Measurements from ENCODE around the gene BPIFA1.

The BPIFA1 gene

DNA sequence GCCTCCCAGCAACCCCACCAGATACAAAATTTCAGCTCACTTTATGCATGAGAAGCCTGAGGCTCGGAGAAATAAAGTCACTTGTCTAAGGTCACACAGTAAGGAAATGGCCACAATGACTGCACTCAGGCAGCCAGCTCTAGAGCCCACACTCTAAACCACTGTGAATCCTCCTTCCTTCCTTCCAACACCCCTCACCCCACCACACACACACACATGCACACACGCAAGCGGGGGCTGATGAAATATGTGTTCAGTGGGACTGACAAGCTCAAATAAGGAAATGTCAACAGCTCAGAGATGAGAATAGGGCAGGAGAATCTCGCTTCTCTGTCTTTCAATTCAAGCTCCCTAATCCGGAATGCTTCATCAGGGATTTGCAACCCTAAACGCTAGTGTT, 6.0 kb upstream of the BPIFA1 start:
- H3K27ac ChIP-seq: no peak overlapping the region
- no peak for TF ChIP-seq CTCF (conservative IDR thresholded peaks at IDR 0.05)

DNA sequence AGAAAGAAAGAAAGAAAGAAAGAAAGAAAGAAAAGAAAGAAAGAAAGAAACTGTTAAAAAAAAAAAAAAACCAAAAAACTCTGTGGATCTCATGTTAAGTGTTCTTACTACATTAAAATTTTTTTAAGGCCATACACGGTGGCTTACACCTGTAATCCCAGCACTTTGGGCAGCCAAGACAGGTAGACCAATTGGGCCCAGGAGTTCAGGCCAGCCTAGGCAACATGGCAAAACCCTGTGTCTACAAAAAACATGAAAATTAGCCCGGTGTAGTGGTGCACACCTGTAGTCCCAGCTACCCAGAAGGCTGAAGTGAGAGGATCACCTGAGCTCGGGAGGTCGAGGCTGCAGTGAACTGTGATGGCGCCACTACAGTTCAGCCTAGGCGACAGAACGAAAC, 4.6 kb upstream of the BPIFA1 start:
- TF ChIP-seq CTCF (conservative IDR thresholded peaks at IDR 0.05): no peak
- no peak overlapping the region for H3K27ac ChIP-seq

DNA sequence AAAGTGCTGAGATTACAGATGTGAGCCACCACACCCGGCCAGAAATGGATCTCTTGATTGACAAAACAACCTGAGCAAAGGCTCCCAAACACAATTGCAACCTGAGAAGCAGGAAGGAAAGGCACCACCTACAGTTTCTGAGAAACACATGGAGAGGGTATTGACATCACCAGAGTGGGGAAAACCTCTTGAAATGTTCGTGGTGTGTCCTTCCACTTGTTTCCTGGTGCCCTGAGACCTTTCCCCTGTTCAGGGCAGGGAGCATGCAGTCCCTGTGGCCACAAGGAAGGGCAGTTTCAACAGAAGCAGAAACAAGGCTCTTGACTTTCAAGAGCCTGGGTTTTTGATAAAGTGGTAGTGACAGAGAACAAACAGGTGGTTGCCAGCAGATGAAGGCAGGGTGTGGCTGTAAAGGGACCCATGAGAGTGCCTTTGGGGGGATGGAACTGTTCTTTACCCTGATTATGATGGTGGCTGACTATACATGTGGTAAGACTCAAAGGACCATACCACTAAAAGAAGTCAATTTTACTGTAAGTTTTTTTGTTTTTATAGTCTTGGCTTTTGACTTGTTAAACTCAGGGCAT, 3.2 kb upstream of the BPIFA1 start:
- TF ChIP-seq CTCF (conservative IDR thresholded peaks at IDR 0.05): no peak
- H3K27ac ChIP-seq: no peak overlapping the region

GRCh38 chr20:33233129-33233774, 2.5 kb upstream of the BPIFA1 start:
- TF ChIP-seq CTCF (conservative IDR thresholded peaks at IDR 0.05): peak; percentile 32
- H3K27ac ChIP-seq: no peak overlapping the region

- H3K27ac ChIP-seq: no peak overlapping the region
- TF ChIP-seq CTCF (conservative IDR thresholded peaks at IDR 0.05): no peak
These were observed 1.7 kb upstream of the BPIFA1 start for GRCh38 chr20:33234050-33234449.

- no peak for TF ChIP-seq CTCF (conservative IDR thresholded peaks at IDR 0.05)
- H3K27ac ChIP-seq: no peak overlapping the region
These were observed 555 bp downstream of the BPIFA1 start for GRCh38 chr20:33236351-33236750.

- H3K27ac ChIP-seq: no peak overlapping the region
- TF ChIP-seq CTCF (conservative IDR thresholded peaks at IDR 0.05): no peak
These were observed 2.2 kb downstream of the BPIFA1 start for GRCh38 chr20:33237989-33238388.

All from VCaP (cell line).